NCI-H460 (cell line): Measurements from ENCODE around the gene TDRD6. TPM values are rescaled to one million over a fixed set of nuclear protein-coding genes. Genes with fewer than 3 reads are reported as not detected.
"Not testable (repeated sequence)": the region's sequence is repeated elsewhere in the genome, so short reads cannot be mapped to it uniquely, and the experiment has no call there.

ENCODE experiments used
- DNase-seq: peaks from one replicate; pipeline ENCODE4 v3.0.0-alpha.2; 2016; ENCODE audit warnings: low read depth; ENCODE audit errors: extremely low read depth
- polyA plus RNA-seq: library from polyadenylated mRNA; depleted of rRNA; stranded (reverse); fragments of >200 nt; gene quantifications from 2 replicates; pipeline ENCODE4 v1.2.3, GENCODE V29; 2014; cell fraction: nucleus; rRNA removed
- total RNA-seq: library from RNA; depleted of rRNA; stranded (reverse); fragments of >200 nt; shearing (Covaris generic); gene quantifications from 2 replicates; pipeline ENCODE4 v1.2.3, GENCODE V29; 2014; rRNA removed

Gene TDRD6, protein sequence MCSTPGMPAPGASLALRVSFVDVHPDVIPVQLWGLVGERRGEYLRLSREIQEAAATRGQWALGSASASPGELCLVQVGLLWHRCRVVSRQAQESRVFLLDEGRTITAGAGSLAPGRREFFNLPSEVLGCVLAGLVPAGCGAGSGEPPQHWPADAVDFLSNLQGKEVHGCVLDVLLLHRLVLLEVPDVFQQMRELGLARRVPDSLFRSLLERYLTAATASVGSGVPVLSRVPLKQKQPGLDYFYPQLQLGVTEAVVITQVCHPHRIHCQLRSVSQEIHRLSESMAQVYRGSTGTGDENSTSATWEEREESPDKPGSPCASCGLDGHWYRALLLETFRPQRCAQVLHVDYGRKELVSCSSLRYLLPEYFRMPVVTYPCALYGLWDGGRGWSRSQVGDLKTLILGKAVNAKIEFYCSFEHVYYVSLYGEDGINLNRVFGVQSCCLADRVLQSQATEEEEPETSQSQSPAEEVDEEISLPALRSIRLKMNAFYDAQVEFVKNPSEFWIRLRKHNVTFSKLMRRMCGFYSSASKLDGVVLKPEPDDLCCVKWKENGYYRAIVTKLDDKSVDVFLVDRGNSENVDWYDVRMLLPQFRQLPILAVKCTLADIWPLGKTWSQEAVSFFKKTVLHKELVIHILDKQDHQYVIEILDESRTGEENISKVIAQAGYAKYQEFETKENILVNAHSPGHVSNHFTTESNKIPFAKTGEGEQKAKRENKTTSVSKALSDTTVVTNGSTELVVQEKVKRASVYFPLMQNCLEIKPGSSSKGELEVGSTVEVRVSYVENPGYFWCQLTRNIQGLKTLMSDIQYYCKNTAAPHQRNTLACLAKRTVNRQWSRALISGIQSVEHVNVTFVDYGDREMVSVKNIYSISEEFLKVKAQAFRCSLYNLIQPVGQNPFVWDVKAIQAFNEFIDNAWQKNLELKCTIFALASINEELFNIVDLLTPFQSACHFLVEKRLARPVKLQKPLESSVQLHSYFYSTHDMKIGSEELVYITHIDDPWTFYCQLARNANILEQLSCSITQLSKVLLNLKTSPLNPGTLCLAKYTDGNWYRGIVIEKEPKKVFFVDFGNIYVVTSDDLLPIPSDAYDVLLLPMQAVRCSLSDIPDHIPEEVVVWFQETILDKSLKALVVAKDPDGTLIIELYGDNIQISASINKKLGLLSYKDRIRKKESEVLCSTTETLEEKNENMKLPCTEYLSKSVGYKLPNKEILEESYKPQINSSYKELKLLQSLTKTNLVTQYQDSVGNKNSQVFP (N-terminal part only)
- total RNA-seq: 0.25 and 0.35 TPM in 2 replicates
- 1.9 and 2.1 TPM in 2 replicates for polyA plus RNA-seq

DNA sequence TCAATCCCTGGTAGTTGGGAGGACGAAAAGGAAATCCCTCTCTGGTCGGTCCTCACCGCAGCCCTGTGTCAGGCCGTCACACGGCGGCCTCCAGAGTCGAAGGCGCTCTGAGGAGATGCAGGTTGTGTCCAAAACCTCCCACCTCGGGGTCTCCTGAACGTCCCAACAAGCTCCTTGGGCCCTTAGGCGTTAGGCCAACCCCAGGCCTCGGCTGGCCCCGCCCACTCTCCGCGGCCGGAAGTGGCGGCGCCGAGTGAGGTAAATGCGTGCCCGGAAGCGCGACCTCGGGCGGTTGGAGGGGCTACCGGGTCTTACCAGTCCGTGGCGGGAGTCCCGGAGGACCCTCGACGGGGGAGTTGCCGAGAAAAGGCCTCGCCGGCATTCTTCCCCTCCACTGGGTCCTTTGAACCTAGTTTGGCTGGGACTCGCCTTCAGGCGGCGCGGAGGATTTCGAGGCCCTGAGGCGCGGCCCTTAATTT is at the start of gene TDRD6:
Gene TDRD6, plus strand, starts transcription at position 267 of the 479 bp plus-strand sequence. CDS start 244 bp downstream, outside the sequence.
- DNase-seq: no peak

DNA sequence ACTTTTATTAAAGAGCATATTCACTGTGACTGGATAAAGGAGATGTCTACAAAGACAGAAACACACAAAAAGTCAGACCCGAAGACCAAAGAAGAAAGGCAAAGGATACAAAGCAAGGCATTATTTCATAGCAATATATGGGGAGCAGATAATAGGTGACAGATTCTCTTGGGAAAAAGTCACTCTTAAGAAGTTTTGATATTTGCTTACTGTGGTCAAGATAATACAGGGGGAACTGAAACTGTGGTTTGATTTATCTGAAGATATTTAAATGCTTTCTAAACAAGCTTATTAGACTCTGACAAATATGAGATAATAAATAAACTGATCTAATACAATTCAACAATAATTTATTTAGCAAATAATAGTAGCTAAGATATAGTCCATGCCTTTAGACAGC is 49.8 kb upstream of the TDRD6 start:
- DNase-seq: no peak

- DNase-seq: peak; percentile 76
Measured at GRCh38 chr6:46638650-46639049, 49.0 kb upstream of the TDRD6 start.

DNA sequence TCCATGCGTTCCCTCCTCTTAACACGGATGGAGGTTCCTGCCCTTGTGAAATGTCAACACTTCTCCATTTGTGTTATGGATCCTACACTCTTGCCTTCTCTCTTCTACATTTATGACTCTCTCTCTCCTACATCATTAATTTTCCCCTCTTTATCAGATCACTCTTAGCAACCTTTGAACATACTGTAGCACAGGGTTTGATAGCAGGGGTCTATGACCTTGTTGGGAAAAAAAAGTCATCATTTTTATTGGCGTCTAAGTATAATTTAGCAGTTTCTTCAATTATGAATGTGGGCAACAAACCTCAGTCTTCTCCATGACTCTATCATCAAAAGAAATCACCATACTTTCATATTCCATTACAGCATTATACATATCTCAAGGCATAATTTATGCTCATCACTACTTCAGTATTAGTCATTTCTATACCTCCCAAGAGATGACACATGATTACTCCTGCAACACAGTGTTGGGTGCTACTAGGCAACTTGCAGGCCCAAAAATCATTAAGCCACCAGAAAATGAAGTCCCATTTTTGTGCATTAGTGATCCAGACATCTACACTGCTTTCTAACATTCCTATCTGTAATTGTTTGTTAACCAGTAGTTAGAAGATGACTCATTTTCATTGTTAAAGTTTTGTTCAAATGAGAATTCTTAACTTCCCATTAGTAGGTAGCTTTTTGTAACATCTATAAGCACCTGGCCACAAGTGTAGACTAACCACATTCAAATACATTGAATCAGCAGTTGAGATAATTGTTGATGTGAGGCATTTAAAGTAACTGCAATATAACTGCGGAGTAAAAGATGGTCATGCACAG is 44.5 kb upstream of the TDRD6 start:
- DNase-seq: no peak

- DNase-seq: no peak
Measured at GRCh38 chr6:46645265-46645664, 42.4 kb upstream of the TDRD6 start.

GRCh38 chr6:46648108-46648507 is 39.6 kb upstream of the TDRD6 start:
- not testable (repeated sequence) for DNase-seq

GRCh38 chr6:46648869-46649492 is 38.7 kb upstream of the TDRD6 start:
- peak; percentile 60 for DNase-seq

GRCh38 chr6:46651006-46651405 is 36.7 kb upstream of the TDRD6 start:
- DNase-seq: no peak

DNA sequence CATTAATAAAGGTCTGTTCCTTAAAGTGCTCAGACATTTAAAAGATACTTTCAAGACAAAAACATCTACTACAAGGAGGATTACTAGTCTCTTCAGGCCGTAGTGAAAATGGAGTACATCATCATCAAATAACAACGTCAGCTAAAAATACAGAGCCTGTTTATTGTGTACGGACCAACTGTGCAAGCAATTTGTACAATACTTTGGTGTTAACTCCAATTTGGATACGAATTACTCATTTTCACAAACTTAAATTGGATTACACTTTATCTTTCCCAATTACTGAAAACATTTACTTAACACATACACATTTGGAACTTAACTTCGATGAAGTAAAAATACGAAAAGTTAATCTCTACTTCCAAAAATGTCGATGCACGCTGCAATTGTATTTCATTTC is 35.9 kb upstream of the TDRD6 start:
- DNase-seq: no peak

DNA sequence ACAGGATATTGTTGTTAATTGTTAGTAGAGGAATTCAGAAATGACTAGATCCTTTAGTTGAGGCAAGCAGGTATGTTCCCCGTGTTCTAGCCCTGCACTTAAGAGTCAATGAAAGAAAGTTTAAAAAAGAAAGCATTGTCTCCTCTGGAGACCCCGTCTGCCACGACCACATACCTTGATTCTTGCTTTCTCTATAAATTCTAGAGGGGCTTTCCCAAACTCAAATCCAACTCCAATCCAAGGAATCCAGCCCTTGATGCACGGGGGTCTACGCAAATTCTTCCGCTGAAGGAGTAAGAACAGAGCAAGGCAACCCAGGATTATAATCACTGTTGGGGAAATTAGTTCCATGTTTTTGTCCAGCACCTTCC is 35.5 kb upstream of the TDRD6 start:
- no peak for DNase-seq

- peak; percentile 80 for DNase-seq
Measured at GRCh38 chr6:46652603-46653438, 34.9 kb upstream of the TDRD6 start, which contains the start of the genes CYP39A1 and SLC25A27. Gene CYP39A1, minus strand, starts transcription at chr6:46652818. Its CDS starts 236 bp downstream, at chr6:46652582. Gene SLC25A27, plus strand, starts transcription at chr6:46652975. Its CDS starts 218 bp downstream, at chr6:46653193.

DNA sequence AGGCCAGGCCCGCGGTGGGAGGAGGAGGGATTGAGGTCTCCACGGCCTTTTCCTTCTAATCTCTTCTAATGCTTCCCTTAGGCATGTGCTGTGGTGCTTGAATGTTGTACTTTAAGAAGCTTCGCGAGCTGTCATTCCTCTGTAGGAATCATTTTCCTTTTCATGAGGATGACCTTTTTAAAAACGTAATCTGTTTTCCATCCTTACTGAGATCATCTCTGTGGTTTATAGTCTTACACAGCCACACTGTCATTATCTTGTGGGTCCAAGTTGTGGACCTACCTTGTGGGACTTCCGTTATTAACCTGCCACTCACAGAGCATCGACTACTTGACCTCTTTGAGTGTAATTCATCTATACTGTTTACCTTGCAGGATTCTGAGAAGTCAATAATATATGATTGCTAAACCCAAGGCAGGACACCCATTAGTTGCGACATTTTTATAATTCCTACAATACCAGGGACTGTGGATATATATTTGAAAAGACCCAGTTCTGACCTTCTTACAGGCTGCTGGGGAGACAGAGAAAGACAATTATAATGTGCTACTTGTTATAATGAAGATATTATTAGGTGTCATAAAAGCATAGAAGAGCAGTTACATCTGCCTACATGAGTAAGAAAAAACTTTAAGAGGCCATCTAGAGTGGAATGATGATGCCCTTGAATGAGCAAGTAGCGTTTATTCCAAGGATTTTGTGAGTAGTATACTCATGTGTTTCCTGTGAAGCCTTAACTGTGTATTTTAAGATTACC is 34.1 kb upstream of the TDRD6 start:
- no peak for DNase-seq

DNA sequence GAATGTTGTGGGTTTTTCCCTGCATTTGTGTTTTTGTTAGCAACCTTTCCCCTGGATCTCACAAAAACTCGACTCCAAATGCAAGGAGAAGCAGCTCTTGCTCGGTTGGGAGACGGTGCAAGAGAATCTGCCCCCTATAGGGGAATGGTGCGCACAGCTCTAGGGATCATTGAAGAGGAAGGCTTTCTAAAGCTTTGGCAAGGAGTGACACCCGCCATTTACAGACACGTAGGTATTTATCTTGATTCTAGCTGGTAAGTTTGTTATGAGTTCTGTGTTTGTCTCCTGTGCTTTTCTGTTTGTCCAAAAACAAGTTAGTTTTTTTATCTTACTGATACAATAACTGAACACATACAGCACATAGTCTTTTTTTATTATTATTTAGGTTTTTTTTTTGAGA is 31.9 kb upstream of the TDRD6 start:
- DNase-seq: no peak

DNA sequence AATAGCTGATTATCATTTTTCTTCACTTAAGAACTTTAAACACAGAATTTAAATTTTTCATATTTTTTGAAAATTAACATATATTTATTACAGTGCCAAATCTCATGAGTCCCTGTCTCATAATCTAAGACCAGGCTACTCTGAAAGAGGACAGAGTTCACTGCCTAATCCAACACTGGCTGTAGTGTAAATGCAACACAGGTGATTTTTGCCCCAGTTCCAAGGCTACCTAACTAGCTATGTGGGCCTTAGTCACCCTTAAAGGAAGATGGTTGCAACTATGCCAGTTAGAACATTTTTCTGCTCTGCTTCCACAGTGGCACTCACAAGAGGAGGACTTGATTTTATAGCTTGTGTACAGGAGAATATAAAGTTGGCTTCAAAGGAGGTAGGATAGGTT is 30.0 kb upstream of the TDRD6 start:
- DNase-seq: no peak

DNA sequence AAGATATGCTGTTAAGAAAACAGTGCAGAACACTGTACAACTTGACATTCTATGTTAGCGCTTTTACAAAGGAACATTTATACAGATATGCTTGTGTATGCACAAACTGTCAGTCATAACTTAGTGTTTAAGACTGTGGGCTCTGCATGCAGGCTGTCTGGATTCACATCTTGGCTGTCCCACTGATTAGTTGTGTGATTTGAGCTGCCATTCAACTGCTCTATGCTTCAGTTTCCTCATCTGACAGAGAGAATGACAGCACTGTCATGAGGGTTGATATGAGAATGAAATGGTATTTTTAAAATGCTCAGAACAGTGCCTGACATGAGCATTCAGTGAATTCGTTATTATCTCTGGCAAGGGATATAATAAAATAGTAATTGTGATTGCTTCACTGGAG is 26.2 kb upstream of the TDRD6 start:
- no peak for DNase-seq

GRCh38 chr6:46667377-46667776 is 20.3 kb upstream of the TDRD6 start:
- no peak for DNase-seq

GRCh38 chr6:46674410-46674809 is 13.3 kb upstream of the TDRD6 start:
- no peak for DNase-seq
